OCI-LY1 (cell line): ENCODE data around the gene NDUFAF3.

Source experiments
- H2AFZ ChIP-seq: fragments of 200-600 bp; sonication (generic), shearing (Covaris generic); 2 replicates; pipeline ENCODE4 v1.6.0; 2014; ENCODE audit warnings: antibody characterized with exemption, mild to moderate bottlenecking, low read length
- H3F3A ChIP-seq: fragments of 200-600 bp; sonication (generic), shearing (Covaris generic); 2 replicates; pipeline ENCODE4 v1.6.0; 2014; ENCODE audit warnings: mild to moderate bottlenecking, antibody characterized with exemption, low read length, moderate library complexity; ENCODE audit not compliant: insufficient read depth
- H3K27ac ChIP-seq: fragments of 200-600 bp; sonication (generic); 2 replicates; pipeline ENCODE4 v1.5.1; 2014; ENCODE audit warnings: low read length, mixed run types, mild to moderate bottlenecking, low read depth; ENCODE audit not compliant: poor library complexity, severe bottlenecking
- H3K27me3 ChIP-seq: fragments of 200-600 bp; sonication (generic); 2 replicates; pipeline ENCODE4 v1.6.0; 2014; ENCODE audit warnings: antibody characterized with exemption, mild to moderate bottlenecking, low read length, moderate library complexity; ENCODE audit not compliant: insufficient read depth
- H3K36me3 ChIP-seq: fragments of 200-600 bp; sonication (generic); 2 replicates; pipeline ENCODE4 v1.6.1; 2014; ENCODE audit warnings: mild to moderate bottlenecking, antibody characterized with exemption, low read length, moderate library complexity, mixed read lengths; ENCODE audit not compliant: insufficient read depth
- H3K4me1 ChIP-seq: fragments of 200-600 bp; sonication (generic); 2 replicates; pipeline ENCODE4 v1.5.1; 2014; ENCODE audit warnings: mild to moderate bottlenecking, low read length, moderate library complexity; ENCODE audit not compliant: insufficient read depth, severe bottlenecking
- H3K4me2 ChIP-seq: fragments of 200-600 bp; sonication (generic), shearing (Covaris generic); 2 replicates; pipeline ENCODE4 v1.6.1; 2014; ENCODE audit warnings: low read length
- H3K4me3 ChIP-seq: fragments of 200-600 bp; sonication (generic); 2 replicates; pipeline ENCODE4 v1.5.1; 2014; ENCODE audit warnings: low read length, low read depth, mild to moderate bottlenecking, mixed read lengths; ENCODE audit not compliant: poor library complexity, severe bottlenecking
- H3K79me2 ChIP-seq: fragments of 200-600 bp; shearing (Covaris generic); 2 replicates; pipeline ENCODE4 v1.6.1; 2016; ENCODE audit warnings: mixed run types, low read length, mixed read lengths; ENCODE audit not compliant: insufficient read depth
- H3K9ac ChIP-seq: fragments of 200-600 bp; sonication (generic), shearing (Covaris generic); 2 replicates; pipeline ENCODE4 v1.6.1; 2014; ENCODE audit warnings: mild to moderate bottlenecking, low read length, mixed read lengths
- H3K9me2 ChIP-seq: fragments of 200-600 bp; sonication (generic), shearing (Covaris generic); 2 replicates; pipeline ENCODE4 v1.6.1; 2014; ENCODE audit warnings: low read depth, mild to moderate bottlenecking, low read length, mixed read lengths
- H3K9me3 ChIP-seq: fragments of 200-600 bp; shearing (Covaris generic); 2 replicates; pipeline ENCODE4 v1.6.1; 2014; ENCODE audit warnings: low read length, mixed read lengths
- H4K20me1 ChIP-seq: fragments of 200-600 bp; sonication (generic), shearing (Covaris generic); 2 replicates; pipeline ENCODE4 v1.6.0; 2016; ENCODE audit warnings: mild to moderate bottlenecking, low read length; ENCODE audit not compliant: insufficient read depth
- CTCF ChIP-seq: fragments of 200-600 bp; sonication (generic), shearing (Covaris generic); IDR thresholded peaks from 2 replicates; pipeline ENCODE4 v1.5.1; 2017; ENCODE audit warnings: mild to moderate bottlenecking, antibody characterized with exemption, low read length, moderate library complexity, mixed read lengths
- EZH2 ChIP-seq: fragments of 200-600 bp; sonication (generic), shearing (Covaris generic); IDR thresholded peaks from 2 replicates; pipeline ENCODE4 v1.8.0; 2017; ENCODE audit warnings: borderline replicate concordance, mixed run types, mild to moderate bottlenecking, antibody characterized with exemption, low read length, moderate library complexity, mixed read lengths

Gene NDUFAF3

GRCh38 chr3:49005998-49006397 is 15.9 kb upstream of the NDUFAF3 start:
- no peaks in the 10 kb centered on the region for H3K9me3 ChIP-seq
- no peaks in the 10 kb centered on the region for H4K20me1 ChIP-seq
- no peaks in the 10 kb centered on the region for H3K36me3 ChIP-seq
- H3K9me2 ChIP-seq = no peaks in the 10 kb centered on the region
- peak overlapping the region; percentile 75 for H3K4me3 ChIP-seq
- TF ChIP-seq CTCF (no peak), EZH2 (no peak)
- H3K27ac ChIP-seq = no peak overlapping the region
- peaks cover 17% of the 10 kb centered on the region for H3K4me1 ChIP-seq
- no peaks in the 10 kb centered on the region for H3K27me3 ChIP-seq
- H3K4me2 ChIP-seq = peak overlapping the region; percentile 77
- no peaks in the 10 kb centered on the region for H3F3A ChIP-seq
- H2AFZ ChIP-seq = no peak overlapping the region
- H3K9ac ChIP-seq = peak overlapping the region; percentile 91
- no peaks in the 10 kb centered on the region for H3K79me2 ChIP-seq

DNA sequence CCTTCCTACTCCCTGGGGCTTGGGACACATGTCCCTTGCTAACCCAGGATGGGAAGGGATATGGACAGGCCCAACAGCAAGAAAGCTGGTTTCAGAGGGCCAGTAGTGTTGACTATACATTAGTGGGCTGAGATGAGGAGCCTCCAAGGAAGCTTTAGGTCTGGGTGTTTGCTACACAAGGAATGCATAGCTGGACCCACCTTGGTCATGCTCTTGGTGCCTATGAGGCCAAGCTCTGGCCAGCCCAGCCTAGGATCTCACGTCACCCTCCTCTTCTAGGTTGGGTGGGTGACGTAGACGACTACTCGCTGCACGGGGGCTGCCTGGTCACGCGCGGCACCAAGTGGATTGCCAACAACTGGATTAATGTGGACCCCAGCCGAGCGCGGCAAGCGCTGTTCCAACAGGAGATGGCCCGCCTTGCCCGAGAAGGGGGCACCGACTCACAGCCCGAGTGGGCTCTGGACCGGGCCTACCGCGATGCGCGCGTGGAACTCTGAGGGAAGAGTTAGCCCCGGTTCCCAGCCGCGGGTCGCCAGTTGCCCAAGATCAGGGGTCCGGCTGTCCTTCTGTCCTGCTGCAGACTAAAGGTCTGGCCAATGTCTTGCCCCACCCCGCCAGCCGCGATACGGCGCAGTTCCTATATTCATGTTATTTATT is 15.4 kb upstream of the NDUFAF3 start:
- H3K36me3 ChIP-seq = peaks cover 2% of the 10 kb centered on the region; the same call in 1 of the 2 replicates
- H3K9me3 ChIP-seq = no peaks in the 10 kb centered on the region
- H3F3A ChIP-seq = no peaks in the 10 kb centered on the region
- no peak overlapping the region for H2AFZ ChIP-seq
- H3K9ac ChIP-seq = peak overlapping the region; percentile 91
- H4K20me1 ChIP-seq = no peaks in the 10 kb centered on the region
- peaks cover 17% of the 10 kb centered on the region for H3K4me1 ChIP-seq
- H3K79me2 ChIP-seq = no peaks in the 10 kb centered on the region
- peak overlapping the region; percentile 77 for H3K4me2 ChIP-seq
- no peak for TF ChIP-seq EZH2
- TF ChIP-seq CTCF = no peak
- no peaks in the 10 kb centered on the region for H3K27me3 ChIP-seq
- peak overlapping the region; percentile 51 for H3K27ac ChIP-seq
- H3K4me3 ChIP-seq = peak overlapping the region; percentile 75
- H3K9me2 ChIP-seq = no peaks in the 10 kb centered on the region

- Histone ChIP-seq H3F3A (no peaks in the 10 kb centered on the region), H3K9me3 (no peaks in the 10 kb centered on the region), H3K9me2 (no peaks in the 10 kb centered on the region), H3K79me2 (no peaks in the 10 kb centered on the region), H4K20me1 (no peaks in the 10 kb centered on the region), H3K9ac (peak within 1 kb of the TSS; percentile 91), H3K4me3 (peak within 1 kb of the TSS; percentile 75), H3K27ac (peak within 1 kb of the TSS; percentile 75), H3K4me2 (peak within 1 kb of the TSS; percentile 77), H3K36me3 (peaks cover 9% of the 10 kb centered on the region; the same call in 1 of the 2 replicates), H3K27me3 (no peaks in the 10 kb centered on the region), H3K4me1 (peaks cover 17% of the 10 kb centered on the region), H2AFZ (no peak within 1 kb of the TSS)
- TF ChIP-seq EZH2 = no peak
- peak; percentile 53 for TF ChIP-seq CTCF
Measured at GRCh38 chr3:49007068-49007770, 14.7 kb upstream of the NDUFAF3 start, which contains the start of gene WDR6. Gene WDR6, plus strand, starts transcription at chr3:49007391. Its CDS starts 41 bp downstream, at chr3:49007432.
